ENCODE measurements around the gene PRDM1.

PRDM1 gene

DNA sequence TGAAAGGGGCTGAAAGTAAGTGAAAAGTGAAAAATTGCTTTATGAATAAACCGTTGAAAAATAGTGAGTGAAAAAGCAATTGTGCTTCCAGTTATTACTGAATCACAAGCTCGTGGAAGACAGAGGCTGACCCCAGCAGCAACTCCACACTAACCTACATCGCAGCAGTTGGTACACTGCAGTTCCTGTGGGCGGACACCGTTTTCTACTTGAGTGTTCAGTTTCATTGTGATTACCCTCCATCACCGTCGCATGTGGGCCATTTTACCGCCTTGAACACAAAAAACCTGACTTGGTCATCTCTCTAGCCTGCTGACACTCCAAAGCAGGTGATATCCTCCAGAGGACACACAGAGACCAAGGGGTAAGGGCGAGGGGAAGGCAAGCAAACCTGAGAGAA, 28.4 kb downstream of the PRDM1 start:
- DNase-seq (ENCODE audit: low read depth in 1 of 2, low spot score in 1 of 2), result peak in 1 of 2 donors; percentile 22

- DNase-seq (ENCODE audit: low read depth in 1 of 2, low spot score in 1 of 2), result no peak
Observed at GRCh38 chr6:106115286-106115685, 29.1 kb downstream of the PRDM1 start.

- DNase-seq (ENCODE audit: low read depth in 1 of 2, low spot score in 1 of 2), result no peak
Observed at GRCh38 chr6:106116125-106116832, 30.1 kb downstream of the PRDM1 start.

- no peak for DNase-seq (ENCODE audit: low read depth in 1 of 2, low spot score in 1 of 2)
Observed at GRCh38 chr6:106117579-106117978, 31.4 kb downstream of the PRDM1 start.

- no peak for DNase-seq (ENCODE audit: low read depth in 1 of 2, low spot score in 1 of 2)
Observed at GRCh38 chr6:106118835-106119431, 32.8 kb downstream of the PRDM1 start.

- no peak for DNase-seq (ENCODE audit: low read depth in 1 of 2, low spot score in 1 of 2)
Observed at GRCh38 chr6:106119546-106119945, 33.4 kb downstream of the PRDM1 start.

- DNase-seq (ENCODE audit: low read depth in 1 of 2, low spot score in 1 of 2), result no peak
Observed at GRCh38 chr6:106120006-106120405, 33.9 kb downstream of the PRDM1 start.

GRCh38 chr6:106120406-106120805, 34.3 kb downstream of the PRDM1 start:
- DNase-seq (ENCODE audit: low read depth in 1 of 2, low spot score in 1 of 2), result no peak

DNA sequence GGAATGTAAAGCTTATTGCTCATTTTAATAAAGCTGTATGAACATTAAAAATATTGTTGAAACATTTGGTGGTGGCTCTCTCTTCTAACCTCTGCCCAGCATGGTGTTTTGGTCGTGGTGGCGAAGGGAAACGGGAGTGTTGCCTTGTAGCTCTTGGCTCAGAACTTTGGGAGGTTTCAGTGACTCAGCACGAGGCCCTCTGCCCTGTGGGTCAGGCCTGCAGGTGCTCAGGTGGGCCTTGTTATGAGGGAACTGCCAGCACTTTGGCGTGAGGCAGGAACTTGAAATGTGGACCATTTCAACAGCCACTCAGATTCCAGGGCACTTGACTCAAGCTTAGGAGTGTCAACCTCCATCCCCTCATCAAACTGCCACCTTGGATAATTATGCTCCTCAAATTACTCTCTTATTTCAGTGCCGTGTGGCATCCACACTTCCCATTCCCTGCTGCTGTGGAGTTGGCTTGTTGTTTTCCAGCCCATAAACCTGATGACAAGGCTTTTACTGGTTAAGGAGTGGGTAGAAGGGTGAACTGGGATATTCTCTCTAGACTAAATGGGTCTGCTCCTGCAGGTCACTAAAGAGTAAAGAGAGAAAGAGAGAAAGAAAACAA, 36.3 kb downstream of the PRDM1 start:
- no peak for DNase-seq (ENCODE audit: low read depth in 1 of 2, low spot score in 1 of 2)

- no peak for DNase-seq (ENCODE audit: low read depth in 1 of 2, low spot score in 1 of 2)
Observed at GRCh38 chr6:106122938-106123656, 37.0 kb downstream of the PRDM1 start.

DNA sequence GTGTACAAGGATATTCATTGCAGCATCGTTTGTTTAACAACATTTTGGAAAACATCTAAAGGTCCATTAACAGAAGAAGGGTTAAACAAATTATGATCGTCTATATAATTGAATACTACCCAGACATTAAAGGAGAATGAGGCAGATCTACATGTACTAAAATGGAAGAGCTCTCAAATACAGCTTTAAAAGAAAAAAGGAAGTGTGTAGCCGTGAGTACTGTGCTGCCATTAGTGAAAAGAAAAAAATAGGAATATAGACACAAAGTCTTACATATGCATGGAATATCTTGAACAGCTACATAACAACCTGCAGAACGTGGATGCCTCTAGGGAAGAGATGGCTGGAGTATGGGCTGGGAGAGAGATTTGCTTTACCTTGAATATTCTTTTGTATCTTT, 37.9 kb downstream of the PRDM1 start:
- DNase-seq (ENCODE audit: low read depth in 1 of 2, low spot score in 1 of 2), result no peak

DNA sequence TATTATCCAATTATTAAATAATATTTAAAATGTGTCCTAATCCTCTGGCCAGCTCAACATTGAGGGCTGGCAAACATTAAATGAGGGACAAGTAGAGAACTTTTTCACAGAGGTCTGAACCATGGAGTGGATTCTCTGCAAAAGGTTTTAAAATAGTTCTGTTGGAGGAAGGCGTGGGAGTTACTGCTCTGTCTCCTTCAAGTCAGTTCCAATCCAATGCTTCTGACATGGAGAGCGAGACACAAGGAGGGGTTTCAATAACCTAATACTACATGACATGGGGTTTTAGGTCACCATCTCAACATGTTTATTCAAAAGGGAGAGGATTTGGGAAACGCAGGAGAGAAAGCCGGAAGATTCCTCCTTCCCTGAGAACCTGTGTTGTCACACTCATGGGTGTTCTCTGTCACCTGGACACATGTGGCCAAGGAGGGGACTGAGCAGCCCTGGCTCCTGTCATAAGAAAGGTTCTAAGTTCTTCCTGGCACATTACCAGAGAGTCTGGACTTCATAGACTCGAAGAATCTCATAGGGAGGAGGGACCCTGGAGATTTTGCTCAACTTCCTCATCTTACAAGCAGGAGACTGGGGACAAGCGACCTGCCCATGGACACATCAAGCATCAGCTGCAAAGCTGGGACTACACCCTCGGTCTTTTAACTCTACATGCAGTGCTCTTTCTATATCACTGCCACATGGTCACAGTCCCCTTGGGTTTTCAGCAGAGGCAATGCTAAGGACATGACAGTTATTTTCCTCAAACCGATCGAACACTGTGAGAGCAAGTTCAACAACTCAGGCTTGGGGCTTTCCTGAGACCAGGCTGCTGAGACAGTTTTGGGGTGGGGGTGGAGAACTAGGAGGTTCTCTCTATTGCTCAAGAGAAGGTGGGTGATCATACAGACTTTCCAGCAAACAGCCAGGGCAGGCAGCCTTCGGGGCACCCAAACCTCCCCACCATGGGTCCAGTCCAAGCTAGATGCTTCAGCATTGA, 38.6 kb downstream of the PRDM1 start:
- no peak for DNase-seq (ENCODE audit: low read depth in 1 of 2, low spot score in 1 of 2)

DNA sequence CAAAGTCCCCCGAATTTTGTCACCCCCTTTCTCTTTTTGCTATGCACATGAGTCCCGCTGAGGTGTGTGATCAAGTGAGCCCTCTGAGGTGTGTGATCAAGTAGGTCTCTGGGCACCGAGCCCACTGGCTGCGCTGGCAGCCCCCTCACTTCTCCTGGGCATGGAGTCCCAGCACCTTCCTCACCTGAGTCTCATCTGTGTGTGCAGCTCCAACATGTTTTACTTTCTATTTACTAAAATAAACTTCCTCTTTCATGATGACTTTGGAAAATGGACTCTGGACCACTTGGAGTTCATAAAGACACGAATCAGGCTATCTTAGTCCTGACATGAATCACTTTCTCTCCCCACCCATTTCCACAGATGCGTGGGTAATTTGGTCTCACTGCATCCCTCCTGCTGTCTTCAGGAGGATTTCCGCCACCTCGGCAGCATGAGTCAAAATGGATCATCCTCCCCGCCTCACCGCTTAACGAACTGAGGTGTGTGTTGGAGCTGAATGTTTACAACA, 39.8 kb downstream of the PRDM1 start:
- DNase-seq (ENCODE audit: low read depth in 1 of 2, low spot score in 1 of 2), result peak in 1 of 2 donors; percentile 14

DNA sequence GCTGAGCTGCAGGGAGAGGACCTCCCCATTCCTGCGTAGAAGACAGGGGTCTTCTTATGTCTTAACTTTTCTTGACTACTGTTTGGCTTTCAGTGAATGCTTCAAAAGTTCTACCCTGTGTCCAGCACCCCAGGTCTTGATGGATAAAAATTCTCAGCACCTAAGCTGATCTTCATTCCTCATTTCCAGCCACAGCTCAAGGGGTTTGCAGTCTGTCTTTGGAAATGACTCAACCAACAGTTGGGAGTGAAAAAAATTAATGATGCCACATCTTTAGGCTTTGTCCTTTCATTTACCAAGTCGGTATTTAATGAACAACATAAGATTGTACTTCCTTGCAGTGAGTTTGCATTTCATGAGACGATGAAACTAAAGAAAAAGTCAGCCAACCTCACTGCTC, 40.3 kb downstream of the PRDM1 start:
- DNase-seq (ENCODE audit: low read depth in 1 of 2, low spot score in 1 of 2), result no peak

DNA sequence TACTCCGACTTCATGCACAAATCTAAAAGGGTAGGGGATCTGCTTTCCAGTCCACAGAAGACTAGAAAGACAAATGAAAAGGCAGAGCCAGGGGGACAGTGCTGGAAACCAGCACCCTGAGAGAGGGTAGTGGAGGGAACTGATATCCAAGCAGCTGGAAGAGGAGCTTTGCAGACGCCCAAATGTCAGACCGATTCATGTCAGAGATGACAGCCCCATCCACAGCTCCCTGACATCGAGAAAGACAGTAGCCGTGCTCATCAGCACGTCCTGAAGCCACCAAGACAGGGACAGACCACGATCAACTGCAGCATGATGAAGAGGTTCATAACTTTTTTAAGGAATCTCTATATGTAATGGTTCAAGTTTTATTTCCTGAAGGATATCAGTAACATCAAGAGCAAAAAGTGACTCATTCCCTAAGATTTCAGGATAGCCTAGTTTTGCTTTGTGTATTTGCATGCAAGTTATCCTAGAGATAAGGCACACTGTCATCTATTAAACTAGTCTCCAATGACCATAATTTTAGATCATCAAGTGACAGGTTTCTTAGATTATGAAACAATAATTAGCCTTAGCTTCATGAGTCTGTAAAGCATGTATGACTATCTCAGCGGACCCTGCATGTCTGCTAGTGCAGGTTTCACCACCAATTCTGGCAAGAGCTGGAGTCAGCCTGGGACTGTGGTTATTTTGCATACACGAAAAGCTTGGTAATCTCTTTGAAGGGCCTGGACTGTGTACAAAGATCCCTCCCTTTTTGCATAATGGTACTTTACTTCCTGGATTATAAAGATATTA, 43.0 kb downstream of the PRDM1 start:
- no peak for DNase-seq (ENCODE audit: low read depth in 1 of 2, low spot score in 1 of 2)

GRCh38 chr6:106132153-106132698, 46.1 kb downstream of the PRDM1 start:
- no peak for DNase-seq (ENCODE audit: low read depth in 1 of 2, low spot score in 1 of 2)

- DNase-seq (ENCODE audit: low read depth in 1 of 2, low spot score in 1 of 2), result no peak
Observed at GRCh38 chr6:106133040-106133439, 46.9 kb downstream of the PRDM1 start.

DNA sequence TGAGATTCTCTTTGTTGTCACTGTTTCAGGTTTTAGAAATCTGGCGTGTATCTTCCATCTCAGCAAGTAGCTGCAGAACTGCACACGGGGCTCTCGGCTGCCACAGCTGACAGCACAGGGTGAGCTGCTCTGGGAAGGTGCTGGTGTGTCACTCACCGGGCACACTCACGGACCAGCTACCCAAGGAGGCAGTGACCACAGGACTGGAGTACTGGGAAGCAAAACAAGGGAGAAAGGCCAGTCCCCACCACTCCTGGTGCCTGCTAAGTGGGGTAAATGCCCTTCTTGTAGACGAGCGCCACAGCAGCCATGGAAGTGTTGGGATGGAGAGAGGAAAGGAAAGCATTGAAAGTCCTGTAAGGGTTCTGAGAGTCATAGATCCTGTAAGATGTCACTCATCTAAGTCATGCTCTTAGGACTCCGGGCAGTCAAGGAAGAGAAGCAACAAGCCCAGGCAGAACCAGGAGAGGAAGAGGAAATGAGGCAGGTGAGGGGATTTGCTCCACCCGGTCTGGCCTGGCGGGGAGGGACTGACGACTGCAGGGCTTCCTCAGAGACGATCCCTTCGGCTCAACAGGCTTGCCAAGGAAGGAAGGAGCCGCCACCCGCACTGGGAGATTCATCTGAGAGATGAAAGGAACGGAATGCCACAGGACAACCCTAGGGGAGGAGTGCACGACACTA, 48.1 kb downstream of the PRDM1 start:
- DNase-seq (ENCODE audit: low read depth in 1 of 2, low spot score in 1 of 2), result no peak
